ENCODE data around the gene NHSL2. TPM values are rescaled to one million over a fixed set of nuclear protein-coding genes. Genes with fewer than 3 reads are reported as not detected.

NHSL2 gene
- total RNA-seq, 1 donor from 2014 or later, result 13.3 TPM

DNA sequence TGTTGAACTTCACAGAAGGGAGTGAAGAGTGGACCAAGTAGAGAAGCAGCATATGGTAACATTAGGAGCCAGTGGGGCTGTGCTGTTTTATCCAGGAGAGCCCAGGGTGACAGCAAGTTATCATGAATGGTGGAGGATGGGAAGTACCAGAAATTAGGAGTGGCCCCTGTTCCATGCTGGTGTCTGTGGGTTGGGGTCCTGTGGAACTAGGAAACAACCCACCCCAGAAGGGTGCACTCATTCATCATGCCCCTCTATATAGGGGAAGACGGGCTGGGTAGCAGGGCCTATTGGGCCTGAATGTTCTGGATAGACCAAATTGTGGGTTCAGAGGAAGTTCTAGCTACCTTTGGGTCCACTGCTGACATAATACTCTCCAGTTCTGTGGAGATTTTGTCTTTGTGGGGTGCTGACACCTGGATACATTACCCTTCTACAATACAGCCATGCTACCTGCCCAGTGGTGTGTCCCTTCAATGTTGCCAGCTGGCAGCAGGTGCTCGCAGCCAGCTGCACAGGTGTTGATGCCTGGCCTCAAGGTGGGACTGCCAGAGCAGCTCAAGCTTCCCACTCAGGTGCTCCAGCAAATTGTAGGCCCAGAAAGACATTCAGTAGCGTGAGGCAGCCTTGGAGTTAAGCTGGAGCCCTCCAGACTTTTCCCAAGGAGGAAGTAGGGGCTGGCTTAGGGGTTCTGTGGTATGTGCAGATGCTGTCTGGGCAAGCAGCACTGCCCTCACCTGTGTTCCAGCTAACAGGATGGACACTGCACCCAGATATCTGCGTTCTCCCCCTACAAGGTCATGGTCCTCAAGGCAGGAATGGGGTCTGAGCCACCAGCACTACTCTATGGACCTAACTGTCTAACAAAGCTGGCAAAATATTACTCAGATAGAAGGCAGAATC is 106.5 kb downstream of the NHSL2 start:
- DNase-seq (ENCODE audit: low spot score), result peak; percentile 68

GRCh38 chrX:72018277-72019112 is 107.8 kb downstream of the NHSL2 start:
- DNase-seq (ENCODE audit: low spot score), result peak; percentile 95

GRCh38 chrX:72019487-72019886 is 108.8 kb downstream of the NHSL2 start:
- peak; percentile 16 for DNase-seq (ENCODE audit: low spot score)

DNA sequence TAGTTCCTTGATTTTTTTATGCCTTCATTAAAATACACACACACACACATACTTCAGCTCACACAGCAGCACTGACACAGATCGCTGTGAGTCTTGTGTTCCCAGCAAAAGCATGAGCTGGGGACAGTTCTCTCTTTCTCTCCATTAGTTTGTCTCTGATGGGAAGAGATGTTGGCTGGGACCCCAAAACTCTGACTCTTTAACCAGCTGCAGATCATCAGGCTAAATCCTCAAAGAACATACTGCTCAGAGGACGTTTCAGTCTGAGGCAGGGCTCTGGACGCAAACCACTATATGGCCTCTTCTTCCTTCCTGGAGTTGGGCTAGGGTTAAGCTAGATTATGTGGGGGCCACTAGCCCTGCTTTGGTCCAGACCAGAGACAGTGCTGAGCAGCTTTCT is 109.6 kb downstream of the NHSL2 start:
- DNase-seq (ENCODE audit: low spot score), result peak; percentile 28

DNA sequence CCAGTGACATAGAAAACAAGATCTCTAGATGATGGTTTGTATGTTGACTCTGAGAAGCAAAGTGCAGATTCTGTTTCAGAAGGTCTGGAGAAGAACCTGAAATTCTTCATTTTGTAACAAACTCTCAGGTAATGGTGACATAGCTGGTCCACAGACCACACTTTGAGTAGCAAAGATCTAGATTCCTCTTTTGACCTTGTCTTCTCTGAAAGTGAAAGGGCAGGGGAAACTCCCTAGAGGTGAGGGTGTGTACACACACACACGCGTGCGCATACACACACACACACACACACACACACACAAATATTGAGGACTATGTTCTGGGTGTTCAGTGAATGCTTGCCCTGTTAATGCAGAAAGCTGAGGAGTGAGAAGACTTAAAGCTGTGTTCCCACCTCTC is 110.1 kb downstream of the NHSL2 start:
- peak; percentile 1 for DNase-seq (ENCODE audit: low spot score)

DNA sequence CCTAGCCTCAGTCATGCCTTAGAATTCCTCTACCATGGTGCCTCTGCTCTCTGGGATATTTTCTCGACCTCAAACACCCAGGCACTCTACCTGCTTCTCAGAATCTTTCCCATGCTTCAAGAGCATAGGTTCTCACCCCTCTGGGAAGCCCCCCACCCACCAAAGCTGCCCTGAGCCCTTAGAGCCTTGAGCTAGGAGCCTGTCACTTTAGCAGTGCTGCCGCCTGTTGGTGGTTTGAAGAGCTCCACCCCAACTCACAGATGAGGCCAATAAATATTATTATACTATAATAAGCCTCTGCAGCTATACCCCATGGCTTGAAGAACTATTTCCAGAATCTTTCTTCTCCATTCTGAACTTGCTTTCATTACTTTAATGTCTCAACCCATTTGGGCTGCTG is 111.3 kb downstream of the NHSL2 start:
- no peak for DNase-seq (ENCODE audit: low spot score)

GRCh38 chrX:72023071-72023470 is 112.4 kb downstream of the NHSL2 start:
- DNase-seq (ENCODE audit: low spot score), result peak; percentile 30

- DNase-seq (ENCODE audit: low spot score), result peak; percentile 73
These were observed 114.7 kb downstream of the NHSL2 start for GRCh38 chrX:72025236-72025770.

- peak; percentile 64 for DNase-seq (ENCODE audit: low spot score)
These were observed 115.8 kb downstream of the NHSL2 start for GRCh38 chrX:72026341-72027023.

DNA sequence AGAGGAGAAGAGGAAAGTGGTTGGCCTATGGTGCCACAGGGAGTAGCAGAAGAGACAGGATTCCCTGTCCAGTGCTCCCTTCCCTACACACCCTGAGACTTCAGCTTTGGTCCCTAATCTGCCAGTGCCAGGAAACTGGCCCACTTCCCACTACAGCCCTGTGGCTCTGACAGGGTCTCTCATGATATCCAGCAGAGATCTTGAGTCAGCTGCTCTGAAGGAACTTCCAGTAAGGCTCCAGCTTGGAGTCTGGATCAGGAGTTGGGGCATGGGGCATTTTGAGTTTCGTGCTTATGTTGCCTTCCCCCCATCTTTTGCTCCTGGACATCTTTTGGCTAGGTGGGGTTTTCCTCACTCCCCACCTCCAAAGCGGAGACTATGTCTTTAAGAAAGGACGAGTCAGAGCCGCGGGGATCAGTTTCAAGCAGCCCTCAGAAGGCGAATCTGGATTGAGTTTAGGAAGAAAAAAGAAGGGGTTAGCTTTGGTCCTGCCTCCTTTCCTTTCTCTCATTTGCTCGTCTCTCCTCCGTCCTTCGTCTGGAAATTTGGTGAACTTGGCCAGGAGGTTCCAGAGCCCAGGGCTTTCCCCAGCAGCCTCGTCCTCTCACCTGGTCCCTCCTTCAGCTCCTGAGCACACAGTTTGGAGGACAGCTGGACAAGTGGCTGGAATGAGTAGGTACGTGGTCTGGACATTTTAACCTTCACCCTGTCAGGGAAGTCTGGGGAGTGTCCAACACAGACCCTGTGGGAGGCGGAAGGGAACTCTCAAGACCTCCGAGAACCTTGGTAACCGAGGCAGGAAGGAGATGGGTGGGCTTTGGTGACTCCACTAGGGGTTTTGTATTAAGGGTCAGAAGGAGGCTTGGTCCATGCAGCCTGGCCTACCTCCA is 116.6 kb downstream of the NHSL2 start:
- DNase-seq (ENCODE audit: low spot score), result peak; percentile 71

DNA sequence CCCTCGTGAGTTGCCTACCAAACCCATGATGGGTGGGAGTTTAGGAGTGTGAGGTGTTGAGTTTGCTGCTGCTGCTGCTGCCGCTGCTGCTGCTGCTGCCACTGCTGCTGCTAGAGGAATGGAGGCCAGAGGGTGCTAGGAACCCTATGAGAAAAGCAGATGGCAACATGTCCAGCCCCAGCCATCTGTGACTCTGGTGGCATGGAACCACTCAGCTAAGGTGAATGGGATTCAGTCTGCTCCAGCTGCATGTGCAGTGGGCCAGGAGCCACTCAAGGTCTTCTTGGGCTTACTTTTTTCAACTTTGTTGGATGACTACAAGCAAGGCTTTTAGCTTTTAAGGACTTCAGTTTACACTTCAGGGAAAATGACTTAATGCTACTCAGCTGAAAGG is 117.3 kb downstream of the NHSL2 start:
- peak; percentile 20 for DNase-seq (ENCODE audit: low spot score)

DNA sequence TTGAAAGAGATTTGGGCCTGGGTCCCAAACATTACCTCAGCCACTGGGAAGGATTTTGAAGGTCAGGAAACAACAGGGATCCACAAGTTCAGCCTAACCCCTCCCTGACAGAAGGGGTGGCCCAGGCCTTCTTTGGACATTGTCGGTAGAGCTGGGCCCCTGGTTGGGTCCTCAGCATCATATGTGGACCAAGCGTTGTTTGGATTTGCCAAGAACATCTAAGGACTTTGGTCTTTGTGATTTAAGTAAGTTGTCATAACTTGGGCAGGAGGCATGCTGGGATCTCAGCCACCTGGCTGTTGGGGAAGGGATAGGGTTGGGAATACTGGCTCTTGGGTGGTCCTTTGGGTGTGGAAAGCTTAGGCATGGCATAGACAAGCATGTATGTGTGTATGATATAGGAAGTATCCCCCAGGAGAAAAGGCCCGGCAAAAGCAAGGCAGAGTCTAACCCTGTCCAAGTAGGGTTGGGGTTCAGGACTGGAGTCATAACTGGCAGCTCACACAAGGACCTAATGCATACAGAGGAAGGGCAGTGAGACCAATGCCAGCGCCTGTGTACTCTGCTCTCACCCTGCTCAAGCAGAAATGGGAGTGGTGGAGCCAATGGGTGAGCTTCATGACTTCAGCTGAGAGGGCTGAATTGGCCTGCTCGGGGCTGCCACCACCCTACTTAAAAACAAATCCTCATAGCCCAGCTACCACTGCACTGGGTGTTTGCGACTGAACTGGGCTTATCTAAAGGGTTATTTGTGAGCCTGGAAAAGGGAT is 118.2 kb downstream of the NHSL2 start:
- peak; percentile 65 for DNase-seq (ENCODE audit: low spot score)

GRCh38 chrX:72029483-72030411 is 119.1 kb downstream of the NHSL2 start:
- DNase-seq (ENCODE audit: low spot score), result peak; percentile 81

GRCh38 chrX:72030431-72030830 is 119.8 kb downstream of the NHSL2 start:
- peak; percentile 9 for DNase-seq (ENCODE audit: low spot score)

DNA sequence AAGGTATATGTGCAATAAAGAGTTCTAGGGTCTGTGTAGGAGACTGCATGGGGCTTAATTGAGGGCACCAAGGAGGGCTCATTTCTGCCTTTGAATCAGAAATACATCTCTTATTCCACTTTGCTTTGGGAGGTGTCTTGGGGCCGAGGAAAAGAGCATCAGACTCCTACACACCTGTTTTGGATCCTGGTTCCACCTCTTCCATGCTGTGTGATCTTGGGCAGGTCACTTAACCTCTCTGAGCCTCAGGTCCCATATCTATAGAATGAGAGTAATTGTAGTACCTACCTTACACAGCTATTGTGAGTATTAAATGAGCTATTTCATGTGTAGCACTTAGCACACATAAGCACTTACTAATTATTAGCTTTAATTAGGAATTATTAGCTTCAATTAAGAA is 120.5 kb downstream of the NHSL2 start:
- DNase-seq (ENCODE audit: low spot score), result peak; percentile 8

DNA sequence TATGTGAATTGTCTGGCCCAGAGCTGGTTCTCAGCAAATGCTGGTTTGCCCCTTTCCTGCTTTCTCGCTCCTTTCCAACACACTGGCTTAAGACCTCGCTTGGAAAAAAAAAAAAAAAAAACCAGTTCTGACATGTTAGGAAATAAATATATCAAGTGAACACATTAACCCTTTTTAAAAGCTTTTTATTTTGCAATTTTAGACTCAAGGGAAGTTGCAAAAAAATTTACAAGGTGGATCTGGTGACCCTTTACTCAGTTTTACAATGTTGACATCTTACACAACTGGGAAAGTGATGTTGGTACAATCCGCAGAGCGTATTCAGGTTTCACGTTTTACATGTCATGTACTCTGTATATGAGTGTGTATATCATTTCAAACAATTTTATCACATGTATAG is 121.0 kb downstream of the NHSL2 start:
- no peak for DNase-seq (ENCODE audit: low spot score)

DNA sequence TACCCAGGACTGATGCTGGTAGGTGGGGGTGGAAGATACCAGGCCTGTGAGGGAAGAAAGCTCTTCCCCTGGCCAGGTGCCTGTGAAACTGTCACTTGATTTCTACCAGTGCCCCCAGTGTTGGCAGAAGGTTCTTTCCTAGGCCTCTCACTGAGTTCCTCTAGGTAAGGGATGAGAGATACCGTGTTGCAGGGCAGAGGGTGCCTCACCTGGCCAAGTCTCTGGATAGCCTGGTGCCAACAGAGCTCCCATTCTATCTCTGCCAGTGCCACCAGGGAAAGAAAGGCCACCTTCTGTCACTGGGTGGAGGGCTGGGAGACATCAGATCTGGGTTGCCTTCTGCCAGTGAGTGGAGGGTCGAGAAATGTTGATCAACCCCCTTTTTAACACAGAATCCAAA is 127.0 kb downstream of the NHSL2 start:
- DNase-seq (ENCODE audit: low spot score), result peak; percentile 37

DNA sequence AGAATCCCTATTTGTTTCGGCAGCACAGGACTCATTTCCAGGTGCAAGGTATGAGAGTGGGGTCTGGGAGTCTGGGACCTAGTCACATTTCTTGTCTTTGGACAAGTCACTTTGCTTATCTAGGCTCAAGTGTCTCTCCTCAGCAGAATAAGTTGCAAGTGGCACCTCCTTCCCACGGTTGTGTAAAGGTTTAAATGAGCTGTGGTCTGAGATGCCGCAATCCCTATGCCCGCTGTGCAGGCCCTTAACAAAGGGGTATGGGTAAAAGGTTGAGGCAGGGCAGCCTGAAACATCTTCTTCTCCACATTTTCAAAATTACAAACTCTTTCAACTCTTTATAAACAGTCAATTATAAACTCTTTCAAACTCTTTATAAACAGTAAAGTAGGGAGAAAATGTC is 127.4 kb downstream of the NHSL2 start:
- DNase-seq (ENCODE audit: low spot score), result peak; percentile 30
